BE2C (cell line): ENCODE data around the gene ALDH5A1.

ENCODE experiments used
- DNase-seq: peaks from one replicate; pipeline ENCODE4 v3.0.0-alpha.2; 2020
- H3K27me3 ChIP-seq: fragments of 250-450 bp; sonication (Bioruptor Pico); 2 replicates; pipeline ENCODE4 v1.5.1; 2020; ENCODE audit warnings: mild to moderate bottlenecking
- H3K36me3 ChIP-seq: fragments of 250-450 bp; sonication (Bioruptor Pico); 2 replicates; pipeline ENCODE4 v1.5.1; 2020; ENCODE audit warnings: mild to moderate bottlenecking
- H3K4me1 ChIP-seq: fragments of 250-450 bp; sonication (Bioruptor Pico); 2 replicates; pipeline ENCODE4 v1.5.1; 2020
- H3K4me3 ChIP-seq: 2 replicates; pipeline ENCODE4 v1.5.1; 2011; ENCODE audit warnings: low read depth, low read length
- H3K9me3 ChIP-seq: fragments of 250-450 bp; sonication (Bioruptor Pico); 2 replicates; pipeline ENCODE4 v1.5.1; 2020
- TF ChIP-seq, protein P1 (sequence below): IDR thresholded peaks from 2 replicates; pipeline ENCODE4 v1.5.1; 2012; ENCODE audit warnings: mild to moderate bottlenecking, low read depth, low read length

ALDH5A1 gene

DNA sequence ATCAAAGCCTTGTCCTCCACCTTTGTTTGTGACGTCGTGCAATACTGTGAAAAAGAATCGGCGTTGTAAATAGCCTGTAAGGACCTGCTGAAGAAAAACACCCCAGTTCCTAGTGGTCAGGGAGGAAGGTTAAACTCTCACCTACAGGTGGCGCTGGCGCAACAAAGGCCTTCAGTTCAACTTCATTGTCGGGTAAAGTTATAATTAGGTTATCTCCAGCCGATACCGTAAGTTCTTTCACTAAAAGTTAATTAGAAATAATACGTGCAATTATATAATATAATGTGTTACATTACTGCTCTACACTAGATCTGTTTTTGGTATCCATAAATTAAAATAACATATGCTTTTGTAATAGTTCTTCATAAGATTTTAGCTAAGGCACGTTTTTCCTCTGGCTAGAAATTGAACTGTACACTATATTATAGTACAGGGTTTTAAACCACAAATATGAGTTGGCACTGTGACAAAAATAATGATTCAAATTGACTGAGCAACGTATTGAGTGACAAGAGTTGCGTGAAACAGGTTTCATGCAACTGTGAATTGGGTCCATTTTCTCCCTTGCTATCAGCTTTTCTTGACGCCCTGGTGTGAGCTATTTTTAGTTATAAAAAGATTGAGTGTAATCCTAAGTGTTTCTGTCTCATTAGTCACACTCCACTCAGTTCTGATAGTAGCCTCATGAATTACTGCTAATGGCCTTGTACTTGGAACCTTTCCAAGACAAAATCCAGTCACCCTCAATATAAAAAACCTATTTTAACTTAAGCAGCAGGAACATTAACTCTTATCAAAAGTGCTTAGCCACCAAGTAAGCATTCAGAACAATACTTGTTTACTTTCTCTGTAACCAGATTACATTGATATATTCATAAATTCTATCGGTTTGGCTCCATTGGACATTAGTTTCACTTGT lies 89.0 kb downstream of the ALDH5A1 start:
- Histone ChIP-seq H3K36me3 (no peaks in the 10 kb centered on the region), H3K27me3 (no peaks in the 10 kb centered on the region), H3K9me3 (no peaks in the 10 kb centered on the region), H3K4me3 (peak overlapping the region; percentile 46), H3K4me1 (no peaks in the 10 kb centered on the region; the same call in none of the 2 replicates)
- peak; percentile 84 for DNase-seq
- TF ChIP-seq, protein P1, sequence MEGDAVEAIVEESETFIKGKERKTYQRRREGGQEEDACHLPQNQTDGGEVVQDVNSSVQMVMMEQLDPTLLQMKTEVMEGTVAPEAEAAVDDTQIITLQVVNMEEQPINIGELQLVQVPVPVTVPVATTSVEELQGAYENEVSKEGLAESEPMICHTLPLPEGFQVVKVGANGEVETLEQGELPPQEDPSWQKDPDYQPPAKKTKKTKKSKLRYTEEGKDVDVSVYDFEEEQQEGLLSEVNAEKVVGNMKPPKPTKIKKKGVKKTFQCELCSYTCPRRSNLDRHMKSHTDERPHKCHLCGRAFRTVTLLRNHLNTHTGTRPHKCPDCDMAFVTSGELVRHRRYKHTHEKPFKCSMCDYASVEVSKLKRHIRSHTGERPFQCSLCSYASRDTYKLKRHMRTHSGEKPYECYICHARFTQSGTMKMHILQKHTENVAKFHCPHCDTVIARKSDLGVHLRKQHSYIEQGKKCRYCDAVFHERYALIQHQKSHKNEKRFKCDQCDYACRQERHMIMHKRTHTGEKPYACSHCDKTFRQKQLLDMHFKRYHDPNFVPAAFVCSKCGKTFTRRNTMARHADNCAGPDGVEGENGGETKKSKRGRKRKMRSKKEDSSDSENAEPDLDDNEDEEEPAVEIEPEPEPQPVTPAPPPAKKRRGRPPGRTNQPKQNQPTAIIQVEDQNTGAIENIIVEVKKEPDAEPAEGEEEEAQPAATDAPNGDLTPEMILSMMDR, result peak; percentile 91

DNA sequence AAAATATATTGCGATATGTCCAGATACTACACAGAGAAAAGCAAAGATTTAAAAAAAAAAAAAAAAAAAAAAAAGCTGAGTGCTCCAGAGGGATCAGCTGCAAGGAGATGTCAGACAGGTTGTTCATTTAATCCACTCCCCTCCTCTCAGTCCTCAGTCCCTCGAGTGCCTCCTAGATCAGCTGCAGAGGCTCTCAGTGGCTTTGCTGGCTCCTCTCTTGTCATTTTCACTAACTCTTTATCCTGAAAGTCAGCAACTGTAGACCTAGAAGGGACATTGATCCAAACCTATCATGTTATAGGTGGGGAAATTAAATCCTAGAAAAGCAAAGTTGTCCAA lies 89.6 kb downstream of the ALDH5A1 start:
- Histone ChIP-seq H3K36me3 (no peaks in the 10 kb centered on the region), H3K9me3 (no peaks in the 10 kb centered on the region), H3K4me1 (no peaks in the 10 kb centered on the region; the same call in none of the 2 replicates), H3K4me3 (peak overlapping the region; percentile 46), H3K27me3 (no peaks in the 10 kb centered on the region)
- DNase-seq, result peak; percentile 53
- TF ChIP-seq, protein P1, result no peak
